HCT116 (cell line): ENCODE data around the gene TUBA4B. TPM values are rescaled to one million over a fixed set of nuclear protein-coding genes. Genes with fewer than 3 reads are reported as not detected.
"Not testable (repeated sequence)": the region's sequence is repeated elsewhere in the genome, so short reads cannot be mapped to it uniquely, and the experiment has no call there.

Experiments
- ATAC-seq: fragments of 200-7000 bp; cut with Tn5 transposase; 2 replicates; pipeline ENCODE4 v1.9.1; 2020; ENCODE audit warnings: mild to moderate bottlenecking, moderate library complexity
- BruUV-seq: library from RNA; stranded (reverse); fragments of 400-500 nt; replicated peaks from 2 replicates; lab custom pipeline; 2021; lab: Mats Ljungman, UMichigan
- CTCF ChIA-PET: fragments of 300-600 bp; sonication (Branson Sonifier 250); formaldehyde crosslinking; loops from one replicate; lab custom pipeline; 2021; ENCODE audit warnings: antibody characterized with exemption; lab: Charles Lee
- POLR2A ChIA-PET: fragments of 300-600, 350-600 bp; sonication (Branson Sonifier 250); formaldehyde crosslinking; loops from one replicate; lab custom pipeline; 2021; ENCODE audit warnings: antibody characterized with exemption; lab: Charles Lee
- RAD21 ChIA-PET, 2 experiments: fragments of 300-600 bp; sonication (Branson Sonifier 250); formaldehyde crosslinking; loops; one replicate each; lab custom pipeline; 2023; ENCODE audit warnings: low total read pairs in 2 of 2; ENCODE audit not compliant: uncharacterized antibody in 2 of 2, unreplicated experiment in 2 of 2, low non-redundant PET in 1 of 2; lab: Charles Lee
- DNase-seq: peaks from one replicate; pipeline ENCODE4 v3.0.0-alpha.2; 2010; ENCODE audit warnings: low read depth, low spot score
- H2AFZ ChIP-seq: fragments of 200-600 bp; shearing (Covaris generic), sonication (generic); 2 replicates; pipeline ENCODE4 v1.6.1; 2017; ENCODE audit warnings: low read depth, mixed run types, mixed read lengths, antibody characterized with exemption, low read length; ENCODE audit not compliant: poor library complexity, severe bottlenecking
- H3K27ac ChIP-seq: 2 replicates; pipeline ENCODE4 v1.5.1; 2012; ENCODE audit warnings: low read depth, low read length
- H3K27me3 ChIP-seq: fragments of 200-600 bp; sonication (generic); 2 replicates; pipeline ENCODE4 v1.6.1; 2016; ENCODE audit warnings: mixed run types, low read length, mixed read lengths; ENCODE audit not compliant: insufficient read depth
- H3K36me3 ChIP-seq, 2 experiments: fragments of 200-500 bp in 1 of 2; fragments of 200-600 bp in 1 of 2; sonication (Bioruptor generic) in 1 of 2; sonication (generic) in 1 of 2; 2 replicates each; pipeline versions ENCODE4 v1.5.1 to v1.6.1; 2014 to 2016; ENCODE audit warnings: low read length in 2 of 2, inconsistent platforms in 1 of 2, mixed read lengths in 1 of 2, mixed run types in 1 of 2; ENCODE audit not compliant: insufficient read depth in 2 of 2, control insufficient read depth in 1 of 2
- H3K4me1 ChIP-seq, 2 experiments: fragments of 200-600 bp in 1 of 2; sonication (generic) in 1 of 2; 2 replicates each; pipeline versions ENCODE4 v1.5.1 to v1.6.1; 2012 to 2017; ENCODE audit warnings: low read length in 2 of 2, inconsistent platforms in 1 of 2, mild to moderate bottlenecking in 1 of 2, mixed read lengths in 1 of 2, mixed run types in 1 of 2, moderate library complexity in 1 of 2; ENCODE audit not compliant: insufficient read depth in 2 of 2, control insufficient read depth in 1 of 2
- H3K4me2 ChIP-seq: fragments of 200-600 bp; sonication (generic); 2 replicates; pipeline ENCODE4 v1.6.1; 2017; ENCODE audit warnings: mixed run types, low read length, mixed read lengths
- H3K4me3 ChIP-seq, 2 experiments: fragments of 200-600 bp in 1 of 2; sonication (generic) in 1 of 2; replicated peaks in 1 of 2; 2 replicates each; pipeline ENCODE4 v1.5.1; 2011 to 2016; ENCODE audit warnings: low read length in 2 of 2, control low read depth in 1 of 2, low read depth in 1 of 2, mild to moderate bottlenecking in 1 of 2, mixed read lengths in 1 of 2, mixed run types in 1 of 2
- H3K79me2 ChIP-seq: fragments of 200-600 bp; sonication (generic); 2 replicates; pipeline ENCODE4 v1.6.1; 2017; ENCODE audit warnings: mild to moderate bottlenecking, mixed run types, low read length, moderate library complexity, mixed read lengths; ENCODE audit not compliant: insufficient read depth
- H3K9ac ChIP-seq: fragments of 200-600 bp; sonication (generic); 2 replicates; pipeline ENCODE4 v1.6.1; 2016; ENCODE audit warnings: low read length, mixed read lengths
- H3K9me2 ChIP-seq: fragments of 200-600 bp; sonication (generic), shearing (Covaris generic); 2 replicates; pipeline ENCODE4 v1.6.1; 2017; ENCODE audit warnings: mixed run types, mild to moderate bottlenecking, moderate library complexity; ENCODE audit not compliant: insufficient read depth
- H3K9me3 ChIP-seq, 2 experiments: fragments of 200-500 bp in 1 of 2; fragments of 200-600 bp in 1 of 2; sonication (Bioruptor generic) in 1 of 2; sonication (generic) in 1 of 2; 2 replicates each; pipeline ENCODE4 v1.6.1; 2014 to 2017; ENCODE audit warnings: low read length in 2 of 2, mixed read lengths in 2 of 2, inconsistent platforms in 1 of 2, low read depth in 1 of 2, mild to moderate bottlenecking in 1 of 2, mixed run types in 1 of 2, moderate library complexity in 1 of 2; ENCODE audit not compliant: control insufficient read depth in 1 of 2, insufficient read depth in 1 of 2
- H4K20me1 ChIP-seq: fragments of 200-600 bp; sonication (generic), shearing (Covaris generic); 2 replicates; pipeline ENCODE4 v1.6.1; 2017; ENCODE audit warnings: mixed run types, mild to moderate bottlenecking, moderate library complexity; ENCODE audit not compliant: insufficient read depth
- CBX3 ChIP-seq: IDR thresholded peaks from 2 replicates; pipeline ENCODE4 v1.6.1; 2012; ENCODE audit warnings: low read depth
- CEBPB ChIP-seq: IDR thresholded peaks from 2 replicates; pipeline ENCODE4 v1.6.1; 2012; ENCODE audit warnings: low read depth
- ELF1 ChIP-seq: IDR thresholded peaks from 2 replicates; pipeline ENCODE4 v1.6.1; 2012; ENCODE audit warnings: low read depth, borderline replicate concordance
- POLR2AphosphoS5 ChIP-seq: IDR thresholded peaks from 2 replicates; pipeline ENCODE4 v1.6.1; 2011; ENCODE audit warnings: mild to moderate bottlenecking, low read depth, low read length, moderate library complexity
- YY1 ChIP-seq: IDR thresholded peaks from 2 replicates; pipeline ENCODE4 v1.6.1; 2011; ENCODE audit warnings: low read length, low read depth, moderate library complexity, mild to moderate bottlenecking; ENCODE audit not compliant: insufficient replicate concordance; ENCODE audit errors: extremely low read depth
- intact Hi-C: fragments of 100-400 bp; cut with micrococcal nuclease; formaldehyde crosslinking; loops from 2 replicates; pipeline ENCODE4 v1.10.0; 2022
- total RNA-seq: library from RNA; stranded (reverse); gene quantifications from one replicate; pipeline ENCODE4 v1.2.1, GENCODE V29; 2021; ENCODE audit not compliant: unreplicated experiment

TUBA4B gene
- total RNA-seq, 1 experiment from 2014 or later = not detected

- H2AFZ ChIP-seq = no peak overlapping the region
- peak overlapping the region; percentile 18; the same call in 1 of the 2 replicates for H3K4me2 ChIP-seq
Observed at GRCh38 chr2:219285894-219286425, 32.9 kb downstream of the TUBA4B start.

GRCh38 chr2:219286436-219287115, 33.5 kb downstream of the TUBA4B start:
- peak overlapping the region; percentile 18; the same call in 1 of the 2 replicates for H3K4me2 ChIP-seq
- RAD21 ChIA-PET = no interaction called here

More at GRCh38 chr2:219285894-219286425, 32.9 kb downstream of the TUBA4B start:
- no peaks in the 10 kb centered on the region for H3K9me3 ChIP-seq
- no peak overlapping the region for H3K9ac ChIP-seq
- intact Hi-C loops = no loop called here
- H3K36me3 ChIP-seq = no peaks in the 10 kb centered on the region
- ATAC-seq (peak; percentile 66), DNase-seq (no peak)
- ChIA-PET CTCF (interaction anchor here (1.7 kb wide), 1 partner anchor 9 kb away, joined by 18 read pairs; no protein-coding TSS in a partner anchor), RAD21 (no interaction called here), POLR2A (no interaction called here)
- H3K79me2 ChIP-seq = no peaks in the 10 kb centered on the region
- H3K4me3 ChIP-seq = no peak overlapping the region
- H3K9me2 ChIP-seq = no peaks in the 10 kb centered on the region
- peaks cover 16 to 18% of the 10 kb centered on the region in 2 experiments for H3K4me1 ChIP-seq
- BruUV-seq = no TSS peak
- peak overlapping the region; percentile 22; the same call in 1 of the 2 replicates for H3K27ac ChIP-seq
- H4K20me1 ChIP-seq = no peaks in the 10 kb centered on the region
- no peaks in the 10 kb centered on the region for H3K27me3 ChIP-seq
- TF ChIP-seq ELF1 (no peak), CEBPB (no peak), POLR2AphosphoS5 (no peak)

GRCh38 chr2:219287116-219287440, 34.0 kb downstream of the TUBA4B start:
- H4K20me1 ChIP-seq, POLR2A ChIA-PET, BruUV-seq, intact Hi-C loops, H3K9me3 ChIP-seq, H3K27ac ChIP-seq, H3K9me2 ChIP-seq, ATAC-seq, H3K4me3 ChIP-seq, RAD21 ChIA-PET, DNase-seq, H3K9ac ChIP-seq, H3K79me2 ChIP-seq, H3K4me2 ChIP-seq, H3K27me3 ChIP-seq, H2AFZ ChIP-seq, H3K36me3 ChIP-seq: not testable (repeated sequence)
- peaks cover 16 to 18% of the 10 kb centered on the region in 2 experiments for H3K4me1 ChIP-seq
- CTCF ChIA-PET = interaction anchor here (1.2 to 1.7 kb wide), 2 partner anchors 8 kb away, joined by 3 to 18 read pairs; partner anchors contain the start of gene DNAJB2

More at GRCh38 chr2:219286436-219287115, 33.5 kb downstream of the TUBA4B start:
- Histone ChIP-seq H3K4me3 (no peak overlapping the region), H3K4me1 (peaks cover 16 to 18% of the 10 kb centered on the region in 2 experiments), H2AFZ (no peak overlapping the region), H3K9me3 (no peaks in the 10 kb centered on the region), H3K36me3 (no peaks in the 10 kb centered on the region), H3K27ac (peak overlapping the region; percentile 22; the same call in 1 of the 2 replicates), H3K79me2 (no peaks in the 10 kb centered on the region), H3K27me3 (no peaks in the 10 kb centered on the region), H4K20me1 (no peaks in the 10 kb centered on the region), H3K9me2 (no peaks in the 10 kb centered on the region), H3K9ac (no peak overlapping the region)
- intact Hi-C loops = no loop called here
- ChIA-PET POLR2A (no interaction called here), CTCF (interaction anchor here (1.2 to 1.7 kb wide), 2 partner anchors 8 to 9 kb away, joined by 3 to 18 read pairs; partner anchors contain the start of gene DNAJB2)
- TF ChIP-seq CBX3 = no peak
- TF ChIP-seq YY1 = no peak
- DNase-seq (no peak), ATAC-seq (peak; percentile 51)
- no TSS peak for BruUV-seq
